ENCODE data around the gene DDX5.
A peak's percentile ranks its signal among the peaks of the same experiment; 100 is the strongest.

DDX5 gene

DNA sequence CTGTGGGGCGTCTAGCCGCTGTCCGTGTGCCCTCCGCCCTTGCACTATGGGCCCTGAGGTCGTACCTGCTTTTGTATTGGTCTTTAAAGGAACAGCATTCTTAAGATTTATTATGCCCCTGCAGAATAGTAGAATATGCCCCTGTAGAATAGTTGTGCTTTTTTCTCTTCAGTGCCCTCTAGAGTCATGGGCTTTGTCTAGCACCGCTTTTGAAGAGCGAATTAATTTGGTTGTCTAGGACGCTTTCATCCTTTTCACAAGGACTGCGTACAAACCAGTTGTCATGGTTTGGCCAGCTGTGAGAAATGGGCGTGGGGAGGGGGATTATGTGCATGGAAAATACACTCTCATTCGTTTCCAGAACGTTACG, 1.3 kb upstream of the DDX5 start:
- peak; percentile 86; the same call in 1 of the 2 replicates for TF ChIP-seq SIN3A (IDR thresholded peaks at IDR 0.05; ENCODE audit: borderline replicate concordance, insufficient read depth, low read length)
- no peak for TF ChIP-seq FOXP2 (optimal IDR thresholded peaks at IDR 0.05; ENCODE audit: borderline replicate concordance, extremely low read depth, extremely low read length, insufficient read depth)
- no peak for TF ChIP-seq TAF1 (IDR thresholded peaks at IDR 0.05; ENCODE audit: borderline replicate concordance, insufficient read depth, low read length)
- no peak for TF ChIP-seq POLR2AphosphoS5 (IDR thresholded peaks at IDR 0.05; ENCODE audit: low read depth, low read length)
- TF ChIP-seq, protein P1, sequence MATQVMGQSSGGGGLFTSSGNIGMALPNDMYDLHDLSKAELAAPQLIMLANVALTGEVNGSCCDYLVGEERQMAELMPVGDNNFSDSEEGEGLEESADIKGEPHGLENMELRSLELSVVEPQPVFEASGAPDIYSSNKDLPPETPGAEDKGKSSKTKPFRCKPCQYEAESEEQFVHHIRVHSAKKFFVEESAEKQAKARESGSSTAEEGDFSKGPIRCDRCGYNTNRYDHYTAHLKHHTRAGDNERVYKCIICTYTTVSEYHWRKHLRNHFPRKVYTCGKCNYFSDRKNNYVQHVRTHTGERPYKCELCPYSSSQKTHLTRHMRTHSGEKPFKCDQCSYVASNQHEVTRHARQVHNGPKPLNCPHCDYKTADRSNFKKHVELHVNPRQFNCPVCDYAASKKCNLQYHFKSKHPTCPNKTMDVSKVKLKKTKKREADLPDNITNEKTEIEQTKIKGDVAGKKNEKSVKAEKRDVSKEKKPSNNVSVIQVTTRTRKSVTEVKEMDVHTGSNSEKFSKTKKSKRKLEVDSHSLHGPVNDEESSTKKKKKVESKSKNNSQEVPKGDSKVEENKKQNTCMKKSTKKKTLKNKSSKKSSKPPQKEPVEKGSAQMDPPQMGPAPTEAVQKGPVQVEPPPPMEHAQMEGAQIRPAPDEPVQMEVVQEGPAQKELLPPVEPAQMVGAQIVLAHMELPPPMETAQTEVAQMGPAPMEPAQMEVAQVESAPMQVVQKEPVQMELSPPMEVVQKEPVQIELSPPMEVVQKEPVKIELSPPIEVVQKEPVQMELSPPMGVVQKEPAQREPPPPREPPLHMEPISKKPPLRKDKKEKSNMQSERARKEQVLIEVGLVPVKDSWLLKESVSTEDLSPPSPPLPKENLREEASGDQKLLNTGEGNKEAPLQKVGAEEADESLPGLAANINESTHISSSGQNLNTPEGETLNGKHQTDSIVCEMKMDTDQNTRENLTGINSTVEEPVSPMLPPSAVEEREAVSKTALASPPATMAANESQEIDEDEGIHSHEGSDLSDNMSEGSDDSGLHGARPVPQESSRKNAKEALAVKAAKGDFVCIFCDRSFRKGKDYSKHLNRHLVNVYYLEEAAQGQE (IDR thresholded peaks at IDR 0.05; ENCODE audit: insufficient read depth in 1 of 2, low read depth in 2 of 2, low read length in 2 of 2), result no peak

DNA sequence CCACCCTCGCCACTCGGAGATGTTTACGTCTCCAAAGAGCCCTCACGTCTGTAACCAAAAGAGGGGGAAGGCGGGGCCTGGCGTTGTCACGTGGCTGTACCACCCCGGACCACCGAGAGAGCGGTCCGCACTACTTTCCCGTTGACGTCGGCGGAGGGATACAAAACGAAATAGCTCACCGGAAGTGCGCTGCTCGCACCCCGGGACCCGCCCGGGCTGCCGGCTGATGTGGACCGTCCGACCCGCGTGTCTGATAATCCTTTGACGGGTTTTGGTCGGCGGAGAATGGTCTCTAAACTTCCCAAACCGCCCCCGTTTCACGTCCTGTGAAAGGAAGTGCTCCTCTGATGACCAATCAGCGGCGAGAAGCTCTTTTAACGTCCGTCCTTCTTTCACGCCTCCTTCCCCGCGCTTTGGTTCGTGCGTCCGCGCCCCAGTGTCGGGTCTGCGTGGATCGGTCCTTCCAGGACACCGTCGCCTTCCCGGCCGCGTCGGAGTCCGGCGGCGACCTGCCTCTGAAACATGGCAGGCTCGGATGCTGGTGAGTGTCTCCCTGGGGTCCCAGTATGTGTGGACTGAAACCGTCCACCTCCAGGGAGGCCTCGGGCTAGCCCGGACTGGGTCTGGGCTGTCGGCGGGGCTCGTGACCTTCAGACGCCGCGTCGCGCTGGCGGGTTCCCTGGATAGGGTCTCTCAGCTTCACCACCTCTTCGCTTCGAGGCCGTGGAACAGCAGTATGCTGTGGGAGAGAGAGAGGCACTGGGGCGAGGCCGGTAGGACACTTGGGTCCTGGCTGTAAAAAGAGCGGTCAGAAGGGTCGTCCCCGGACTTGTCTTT, 705 bp upstream of the DDX5 start, which contains the start of gene CEP95:
Gene CEP95, plus strand, starts transcription at position 402 of the 837 bp plus-strand sequence. Its CDS starts 121 bp downstream, at position 523.
- no peak for TF ChIP-seq FOXP2 (optimal IDR thresholded peaks at IDR 0.05; ENCODE audit: borderline replicate concordance, extremely low read depth, extremely low read length, insufficient read depth)
- peak; percentile 80; the same call in 1 of the 2 replicates for TF ChIP-seq TAF1 (IDR thresholded peaks at IDR 0.05; ENCODE audit: borderline replicate concordance, insufficient read depth, low read length)
- TF ChIP-seq SIN3A (IDR thresholded peaks at IDR 0.05; ENCODE audit: borderline replicate concordance, insufficient read depth, low read length), result peak; percentile 76; the same call in 1 of the 2 replicates
- peak; percentile 48 for TF ChIP-seq POLR2AphosphoS5 (IDR thresholded peaks at IDR 0.05; ENCODE audit: low read depth, low read length)
- TF ChIP-seq, protein P1 (IDR thresholded peaks at IDR 0.05; ENCODE audit: insufficient read depth in 1 of 2, low read depth in 2 of 2, low read length in 2 of 2), result 0 out of 4 replicates have a peak, but pooled peaks of 1 of the 2 experiments have one; percentile 2

DNA sequence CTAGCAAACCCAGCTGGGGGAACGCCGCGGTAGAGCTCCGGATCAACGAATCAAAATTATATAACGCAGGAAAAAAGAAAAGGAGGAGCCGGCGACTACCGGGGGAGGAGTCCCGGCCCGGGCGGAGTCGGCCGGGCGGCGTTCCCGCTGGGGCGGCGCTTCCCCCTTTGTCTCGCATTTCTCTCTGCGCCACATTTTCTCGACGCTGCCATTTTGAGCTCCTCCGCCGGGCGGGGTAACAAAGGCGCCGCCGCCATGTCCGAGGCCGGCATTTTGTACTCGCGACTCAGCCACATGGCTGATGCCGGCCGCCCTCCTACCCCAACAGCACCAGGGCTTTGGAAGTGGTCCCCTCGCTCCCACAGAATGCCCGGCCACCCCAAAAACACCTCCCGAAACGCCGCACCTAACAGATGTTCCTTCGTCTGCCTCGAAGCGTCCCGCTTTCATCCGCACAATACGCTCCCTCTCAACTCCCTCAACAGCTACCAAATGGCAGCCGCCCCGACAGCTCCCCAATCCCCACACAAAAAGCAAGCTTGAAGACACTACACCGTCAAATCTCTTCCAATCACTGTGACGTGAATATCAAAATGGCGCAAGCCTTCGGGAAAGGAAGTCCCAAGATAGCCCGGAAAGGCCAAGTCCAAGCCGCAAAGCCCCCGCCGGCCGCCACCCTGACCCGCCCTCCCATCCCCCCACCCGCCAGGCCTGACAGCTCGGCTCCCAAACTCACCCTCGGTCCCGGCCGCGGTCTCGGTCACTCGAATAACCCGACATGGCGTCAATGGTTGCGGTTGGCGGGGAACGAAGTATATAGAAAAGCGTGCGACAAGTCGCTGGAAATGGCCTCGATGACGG, 519 bp downstream of the DDX5 start:
- TF ChIP-seq TAF1 (IDR thresholded peaks at IDR 0.05; ENCODE audit: borderline replicate concordance, insufficient read depth, low read length), result peak; percentile 90
- no peak for TF ChIP-seq FOXP2 (optimal IDR thresholded peaks at IDR 0.05; ENCODE audit: borderline replicate concordance, extremely low read depth, extremely low read length, insufficient read depth)
- TF ChIP-seq POLR2AphosphoS5 (IDR thresholded peaks at IDR 0.05; ENCODE audit: low read depth, low read length), result peak; percentile 62; the same call in 1 of the 2 replicates
- TF ChIP-seq, protein P1 (IDR thresholded peaks at IDR 0.05; ENCODE audit: insufficient read depth in 1 of 2, low read depth in 2 of 2, low read length in 2 of 2), result 0 out of 4 replicates have a peak, but pooled peaks have one; percentile 19 to 41

DNA sequence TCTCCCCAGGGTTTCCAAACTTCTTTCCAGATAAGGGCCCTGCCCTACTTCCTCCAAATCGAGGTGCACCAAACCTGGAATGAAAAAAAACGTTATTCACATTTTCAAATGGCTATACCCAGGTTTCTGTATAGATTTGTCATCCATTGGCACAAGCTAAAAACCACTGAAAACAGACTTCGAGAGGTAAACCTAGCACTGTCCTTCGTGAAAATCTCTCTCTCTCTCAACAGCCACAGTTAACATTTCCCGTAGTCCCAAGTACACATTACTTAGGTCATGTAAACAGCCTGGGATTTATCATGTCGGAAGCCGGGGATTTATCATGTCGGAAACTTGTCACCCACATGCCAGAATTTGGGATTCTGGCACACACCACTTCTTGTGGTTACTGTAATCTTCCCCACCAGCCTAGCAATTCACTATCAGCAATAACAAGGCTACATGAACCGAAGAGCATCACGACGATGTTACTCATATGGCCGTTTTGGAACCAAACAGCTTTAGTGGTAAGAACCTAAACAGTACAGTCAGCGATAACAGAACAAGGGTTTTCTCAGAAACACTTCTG, 1.2 kb downstream of the DDX5 start:
- TF ChIP-seq FOXP2 (optimal IDR thresholded peaks at IDR 0.05; ENCODE audit: borderline replicate concordance, extremely low read depth, extremely low read length, insufficient read depth), result no peak
- TF ChIP-seq POLR2AphosphoS5 (IDR thresholded peaks at IDR 0.05; ENCODE audit: low read depth, low read length), result no peak
- TF ChIP-seq, protein P1 (IDR thresholded peaks at IDR 0.05; ENCODE audit: insufficient read depth in 1 of 2, low read depth in 2 of 2, low read length in 2 of 2), result no peak
- 0 out of 2 replicates have a peak, but pooled peaks have one; percentile 28 for TF ChIP-seq SIN3A (IDR thresholded peaks at IDR 0.05; ENCODE audit: borderline replicate concordance, insufficient read depth, low read length)
- no peak for TF ChIP-seq TAF1 (IDR thresholded peaks at IDR 0.05; ENCODE audit: borderline replicate concordance, insufficient read depth, low read length)

Data from PFSK-1 (cell line).